Head of caudate nucleus (tissue), 42 donors: ENCODE data around the gene CRTC1.

Source experiments
- DNase-seq, 42 donors: peaks; one replicate each; pipeline versions ENCODE4 v3.0.0 to v3.0.0-alpha.2; 2020 to 2021; ENCODE audit warnings: mixed read lengths in 7 of 42
- intact Hi-C: fragments of 100-400 bp; cut with DNase I; formaldehyde crosslinking; loops from one replicate; pipeline ENCODE4 v1.15.0; 2022

Gene CRTC1

DNA sequence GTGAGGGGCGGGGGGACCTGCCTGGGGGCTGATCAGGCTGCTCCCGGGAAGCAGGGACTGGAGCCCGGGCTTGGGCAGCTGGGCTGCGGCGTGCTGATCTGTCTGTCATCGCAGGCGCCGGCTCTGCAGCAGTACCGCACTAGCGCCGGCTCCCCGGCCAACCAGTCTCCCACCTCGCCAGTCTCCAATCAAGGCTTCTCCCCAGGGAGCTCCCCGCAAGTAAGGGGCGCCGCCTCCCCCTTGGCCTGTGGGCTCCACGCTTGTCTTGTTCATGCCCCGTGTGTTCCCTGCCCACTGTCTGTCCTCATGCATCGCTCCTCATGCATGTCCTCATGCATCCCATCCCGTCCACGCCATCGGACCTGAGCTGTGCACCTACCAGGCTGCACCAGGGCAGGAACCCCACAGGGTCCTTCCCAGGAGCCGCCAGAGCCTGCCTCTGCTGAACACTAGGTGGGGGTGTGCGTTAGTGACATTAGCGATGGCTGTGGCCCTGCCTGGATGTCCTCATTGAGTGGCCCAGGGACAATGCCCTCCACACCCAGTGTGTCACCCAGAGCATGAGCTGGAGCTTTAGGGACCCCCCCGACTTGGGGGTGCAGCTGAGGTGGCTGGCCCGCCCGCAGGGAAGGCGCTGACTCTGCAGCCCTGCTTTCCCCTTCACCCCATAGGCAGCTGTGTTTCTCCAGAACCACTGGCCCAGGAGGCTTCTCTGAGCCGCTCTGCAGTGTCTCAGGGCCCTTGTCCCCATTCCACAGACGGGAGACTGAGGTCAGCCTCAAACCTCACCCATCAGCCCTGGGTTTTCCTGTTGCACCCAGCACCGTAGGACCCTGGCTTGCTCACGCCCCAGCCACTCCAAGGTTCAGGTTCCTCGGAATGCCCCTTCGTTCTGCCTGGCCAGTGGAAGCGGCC, 88.1 kb downstream of the CRTC1 start:
- DNase-seq = no peak
- intact Hi-C loops = no loop called here

GRCh38 chr19:18772620-18773587, 89.4 kb downstream of the CRTC1 start:
- intact Hi-C loops = no loop called here
- DNase-seq = no peak

DNA sequence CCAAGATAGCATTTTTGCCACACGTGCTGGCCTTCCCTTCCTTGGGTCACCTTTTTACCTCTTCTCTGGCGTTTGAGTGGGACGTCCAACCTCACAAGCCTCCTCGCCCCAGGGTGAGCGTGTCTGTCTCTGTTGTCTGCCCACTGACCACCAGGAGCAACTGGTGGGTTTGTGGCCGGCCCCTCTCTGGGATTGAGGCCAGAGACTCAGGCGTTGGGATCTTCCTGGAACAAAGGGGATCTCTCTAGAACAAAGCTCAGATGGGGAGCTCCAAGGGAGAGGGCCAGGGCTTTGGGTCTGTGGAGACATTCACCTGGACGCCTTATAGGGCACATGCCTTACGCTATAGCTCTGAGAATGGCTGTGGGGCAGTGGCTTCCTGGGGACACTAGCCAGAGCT, 90.2 kb downstream of the CRTC1 start:
- DNase-seq = no peak
- intact Hi-C loops = no loop called here

- intact Hi-C loops = no loop called here
- DNase-seq = no peak
These were observed 90.6 kb downstream of the CRTC1 start for GRCh38 chr19:18774107-18774506.

GRCh38 chr19:18774782-18775444, 91.4 kb downstream of the CRTC1 start:
- intact Hi-C loops = no loop called here
- DNase-seq = no peak

- intact Hi-C loops = no loop called here
- DNase-seq = no peak
These were observed 92.3 kb downstream of the CRTC1 start for GRCh38 chr19:18775586-18776287.

DNA sequence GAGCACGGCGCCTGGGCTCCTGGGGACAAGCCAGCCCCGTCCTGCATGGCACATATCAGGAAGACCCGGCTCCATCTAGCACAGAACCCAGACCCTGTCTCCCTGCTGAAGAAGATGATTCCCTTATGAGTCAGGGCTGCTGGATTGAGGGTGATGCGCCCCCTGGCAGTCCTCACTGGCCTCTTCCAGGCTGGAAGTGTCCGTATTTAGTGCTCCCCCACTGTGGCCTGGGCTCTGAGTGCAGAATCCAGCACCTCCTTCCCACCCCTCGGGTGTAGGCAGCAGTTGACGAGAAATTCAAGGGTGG, 92.8 kb downstream of the CRTC1 start:
- intact Hi-C loops = no loop called here
- DNase-seq = no peak

- intact Hi-C loops = no loop called here
- no peak for DNase-seq
These were observed 93.3 kb downstream of the CRTC1 start for GRCh38 chr19:18776736-18777135.

GRCh38 chr19:18777301-18778075, 94.0 kb downstream of the CRTC1 start:
- intact Hi-C loops = no loop called here
- no peak for DNase-seq

GRCh38 chr19:18778076-18778389, 94.6 kb downstream of the CRTC1 start:
- no peak for DNase-seq
- intact Hi-C loops = no loop called here

- intact Hi-C loops = no loop called here
- no peak for DNase-seq
These were observed 95.5 kb downstream of the CRTC1 start for GRCh38 chr19:18778826-18779495.

DNA sequence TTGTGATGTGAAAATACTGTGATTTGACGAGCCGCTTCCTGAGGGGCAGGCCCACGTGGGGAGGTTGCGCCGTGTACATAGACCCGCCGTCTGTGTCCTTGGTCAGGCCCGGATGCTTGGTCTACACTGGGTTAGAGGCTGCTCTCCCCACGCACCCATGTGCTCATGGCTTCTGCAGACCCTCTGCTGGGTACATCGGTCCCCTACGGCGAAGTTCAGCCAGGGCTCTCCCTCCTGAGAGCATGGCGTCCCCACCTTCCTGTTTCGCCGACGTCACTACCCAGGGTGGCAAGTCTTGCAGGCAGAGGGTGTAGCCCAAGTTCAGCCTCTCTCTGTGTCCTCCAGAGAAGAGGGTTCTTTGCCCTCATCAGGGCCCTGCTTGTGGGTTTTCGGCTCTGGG, 96.6 kb downstream of the CRTC1 start:
- intact Hi-C loops = no loop called here
- no peak for DNase-seq

- intact Hi-C loops = no loop called here
- no peak for DNase-seq
These were observed 97.2 kb downstream of the CRTC1 start for GRCh38 chr19:18780631-18781030.

DNA sequence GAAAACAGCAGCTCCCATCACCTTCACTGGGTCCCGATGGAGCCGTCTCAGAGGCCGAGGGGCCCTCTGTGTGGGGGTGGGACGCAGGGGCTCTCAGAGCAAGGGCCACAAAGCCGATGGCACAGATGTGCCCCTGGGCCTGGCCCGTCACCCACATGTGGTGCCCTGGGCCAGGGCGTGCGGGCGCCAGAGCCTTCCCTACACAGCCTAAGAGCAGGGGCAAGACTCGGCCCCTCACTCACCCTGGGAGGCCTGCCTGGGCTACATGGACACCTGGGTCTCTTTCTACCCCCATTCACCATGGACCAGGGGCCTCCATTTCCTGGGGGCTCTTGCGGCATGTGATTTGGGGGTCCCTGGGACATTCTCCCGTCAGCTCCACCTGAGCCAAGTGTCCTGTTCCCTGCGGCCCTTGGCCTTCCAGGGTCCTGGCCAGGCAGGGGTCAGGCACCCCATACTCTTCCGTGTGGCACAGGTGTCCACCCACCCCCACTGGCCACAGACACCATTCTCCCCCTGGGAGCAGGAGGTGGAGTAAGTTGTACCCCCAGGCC, 97.6 kb downstream of the CRTC1 start:
- intact Hi-C loops = no loop called here
- no peak for DNase-seq

DNA sequence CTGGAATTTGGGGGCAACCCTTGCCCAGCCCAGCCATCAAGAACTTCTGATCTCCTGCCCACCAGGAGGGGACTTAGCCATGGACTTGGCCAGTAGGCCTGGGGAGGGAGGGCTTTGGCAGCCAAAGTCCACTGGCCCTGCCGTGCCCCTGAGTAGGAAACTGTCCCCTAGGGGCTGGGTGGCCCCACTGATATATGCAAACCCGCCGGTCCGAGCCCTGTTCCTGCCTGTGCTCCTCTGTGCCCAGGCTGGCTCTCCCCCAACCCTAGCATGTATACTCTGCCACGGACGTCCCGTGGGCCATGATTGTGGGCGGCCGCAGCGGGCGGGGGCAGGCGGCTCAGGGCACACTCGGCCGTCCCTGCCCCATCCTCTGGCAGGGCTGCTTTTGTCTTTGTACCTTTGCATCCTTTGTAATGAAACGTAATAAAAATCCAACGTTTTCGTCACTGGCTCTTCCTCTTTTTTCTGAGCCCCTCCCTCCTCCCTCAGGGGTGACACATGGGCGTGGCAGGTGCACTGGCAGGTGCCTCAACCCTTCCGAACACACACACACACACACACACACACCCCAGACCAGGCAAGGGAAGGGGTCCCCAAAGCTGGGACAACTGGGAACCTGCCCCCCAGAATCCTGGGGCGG, 98.5 kb downstream of the CRTC1 start:
- DNase-seq = no peak
- intact Hi-C loops = no loop called here

GRCh38 chr19:18782559-18783225, 99.2 kb downstream of the CRTC1 start:
- intact Hi-C loops = no loop called here

More at GRCh38 chr19:18782559-18783225, 99.2 kb downstream of the CRTC1 start:
- no peak for DNase-seq
